Caco-2 (cell line): Measurements from ENCODE around the gene FAM193A. TPM values are rescaled to one million over a fixed set of nuclear protein-coding genes. Genes with fewer than 3 reads are reported as not detected.
"Not testable (repeated sequence)": the region's sequence is repeated elsewhere in the genome, so short reads cannot be mapped to it uniquely, and the experiment has no call there.

ENCODE experiments used
- BruUV-seq: library from RNA; stranded (reverse); fragments of 400-500 nt; replicated peaks from 2 replicates; lab custom pipeline; 2021; lab: Mats Ljungman, UMichigan
- CTCF ChIA-PET: fragments of 300-600 bp; sonication (Branson Sonifier 250); formaldehyde crosslinking; loops from one replicate; lab custom pipeline; 2022; ENCODE audit warnings: antibody characterized with exemption; lab: Charles Lee
- POLR2A ChIA-PET: fragments of 300-600 bp; sonication (Branson Sonifier 250); formaldehyde crosslinking; loops from one replicate; lab custom pipeline; 2022; ENCODE audit warnings: antibody characterized with exemption; lab: Charles Lee
- DNase-seq, 2 experiments: peaks; one replicate each; pipeline versions ENCODE4 v3.0.0 to v3.0.0-alpha.2; 2020 to 2022
- H3K27me3 ChIP-seq: replicated peaks from 2 replicates; pipeline ENCODE4 v1.6.0; 2011; ENCODE audit warnings: low read length; ENCODE audit not compliant: control insufficient read depth, insufficient read depth
- H3K36me3 ChIP-seq: 2 replicates; pipeline ENCODE4 v1.5.1; 2011; ENCODE audit warnings: low read length; ENCODE audit not compliant: control insufficient read depth, insufficient read depth
- H3K4me1 ChIP-seq: fragments of 250-450 bp; sonication (Bioruptor Pico); 2 replicates; pipeline ENCODE4 v1.5.1; 2020; ENCODE audit warnings: mild to moderate bottlenecking
- H3K4me3 ChIP-seq: 2 replicates; pipeline ENCODE4 v1.5.1; 2011; ENCODE audit warnings: low read depth, mild to moderate bottlenecking, control low read depth, low read length
- H3K9me3 ChIP-seq: fragments of 250-450 bp; sonication (Bioruptor Pico); 2 replicates; pipeline ENCODE4 v1.5.1; 2020; ENCODE audit warnings: mild to moderate bottlenecking, moderate library complexity
- H3K27ac Mint-ChIP-seq: one replicate; pipeline ENCODE4 v1.8.0; 2022; ENCODE audit warnings: mixed read lengths; ENCODE audit not compliant: unreplicated experiment
- H3K27me3 Mint-ChIP-seq: one replicate; pipeline ENCODE4 v1.8.0; 2022; ENCODE audit warnings: mixed read lengths; ENCODE audit not compliant: insufficient read depth, unreplicated experiment
- H3K36me3 Mint-ChIP-seq: one replicate; pipeline ENCODE4 v1.8.0; 2022; ENCODE audit warnings: mild to moderate bottlenecking, mixed read lengths; ENCODE audit not compliant: insufficient read depth, unreplicated experiment
- H3K4me1 Mint-ChIP-seq: one replicate; pipeline ENCODE4 v1.8.0; 2022; ENCODE audit warnings: low read depth, mixed read lengths; ENCODE audit not compliant: unreplicated experiment
- H3K4me3 Mint-ChIP-seq: one replicate; pipeline ENCODE4 v1.8.0; 2022; ENCODE audit warnings: mild to moderate bottlenecking, moderate library complexity, mixed read lengths; ENCODE audit not compliant: unreplicated experiment
- H3K9me3 Mint-ChIP-seq: one replicate; pipeline ENCODE4 v1.8.0; 2022; ENCODE audit warnings: mixed read lengths; ENCODE audit not compliant: unreplicated experiment
- intact Hi-C: fragments of 100-400 bp; cut with micrococcal nuclease; formaldehyde crosslinking; loops from one replicate; pipeline ENCODE4 v1.10.0; 2022; ENCODE audit not compliant: unreplicated experiment
- total RNA-seq: library from RNA; stranded (reverse); gene quantifications from 2 replicates; pipeline ENCODE4 v1.2.3, GENCODE V29; 2022
- TF ChIP-seq, protein P1 (sequence below), 2 experiments: fragments of 200-600 bp in 1 of 2; IDR thresholded peaks; 1 replicate in 1 of 2; 2 replicates in 1 of 2; pipeline versions ENCODE4 v1.5.1 to v1.8.0; 2011 to 2022; ENCODE audit warnings: antibody characterized with exemption in 1 of 2, control low read depth in 1 of 2, inconsistent platforms in 1 of 2, low read depth in 1 of 2, low read length in 1 of 2, mild to moderate bottlenecking in 1 of 2, moderate library complexity in 1 of 2; ENCODE audit not compliant: insufficient read depth in 1 of 2, severe bottlenecking in 1 of 2, unreplicated experiment in 1 of 2

Gene FAM193A
- total RNA-seq, 1 experiment from 2014 or later = 28.7 TPM

DNA sequence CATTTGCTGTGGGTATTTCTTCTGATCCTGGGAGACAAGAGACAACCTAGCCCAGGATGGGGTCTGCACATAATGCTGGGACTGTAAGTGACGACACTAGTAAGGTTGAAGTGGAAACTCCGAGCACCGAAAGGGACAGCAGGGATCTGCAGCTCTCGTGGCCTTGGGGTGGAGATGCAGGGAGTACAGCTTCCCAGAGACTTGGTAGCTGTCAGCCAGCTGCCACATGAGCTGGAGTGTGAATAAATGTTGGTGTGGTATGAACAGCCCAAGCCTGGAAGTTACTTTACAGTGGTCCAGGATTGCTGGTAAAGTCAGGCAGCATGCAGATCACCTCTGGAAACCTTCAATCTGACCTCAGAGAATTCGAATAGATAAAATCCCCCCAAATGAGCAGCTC lies 97.6 kb downstream of the FAM193A start:
- H3K4me1 ChIP-seq = no peaks in the 10 kb centered on the region
- H3K27me3 Mint-ChIP-seq = no peaks in the 10 kb centered on the region
- intact Hi-C loops = no loop called here
- H3K27me3 ChIP-seq = no peaks in the 10 kb centered on the region
- H3K36me3 ChIP-seq = peaks cover 5% of the 10 kb centered on the region
- no peak overlapping the region for H3K4me3 ChIP-seq
- H3K36me3 Mint-ChIP-seq = peaks cover 47% of the 10 kb centered on the region
- no peak for DNase-seq
- no peaks in the 10 kb centered on the region for H3K4me1 Mint-ChIP-seq
- BruUV-seq = no TSS peak
- H3K9me3 ChIP-seq = no peaks in the 10 kb centered on the region
- TF ChIP-seq, protein P1, sequence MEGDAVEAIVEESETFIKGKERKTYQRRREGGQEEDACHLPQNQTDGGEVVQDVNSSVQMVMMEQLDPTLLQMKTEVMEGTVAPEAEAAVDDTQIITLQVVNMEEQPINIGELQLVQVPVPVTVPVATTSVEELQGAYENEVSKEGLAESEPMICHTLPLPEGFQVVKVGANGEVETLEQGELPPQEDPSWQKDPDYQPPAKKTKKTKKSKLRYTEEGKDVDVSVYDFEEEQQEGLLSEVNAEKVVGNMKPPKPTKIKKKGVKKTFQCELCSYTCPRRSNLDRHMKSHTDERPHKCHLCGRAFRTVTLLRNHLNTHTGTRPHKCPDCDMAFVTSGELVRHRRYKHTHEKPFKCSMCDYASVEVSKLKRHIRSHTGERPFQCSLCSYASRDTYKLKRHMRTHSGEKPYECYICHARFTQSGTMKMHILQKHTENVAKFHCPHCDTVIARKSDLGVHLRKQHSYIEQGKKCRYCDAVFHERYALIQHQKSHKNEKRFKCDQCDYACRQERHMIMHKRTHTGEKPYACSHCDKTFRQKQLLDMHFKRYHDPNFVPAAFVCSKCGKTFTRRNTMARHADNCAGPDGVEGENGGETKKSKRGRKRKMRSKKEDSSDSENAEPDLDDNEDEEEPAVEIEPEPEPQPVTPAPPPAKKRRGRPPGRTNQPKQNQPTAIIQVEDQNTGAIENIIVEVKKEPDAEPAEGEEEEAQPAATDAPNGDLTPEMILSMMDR (IDR thresholded peaks at IDR 0.05; ENCODE audit: insufficient read depth in 1 of 2, low read depth in 1 of 2, low read length in 1 of 2, severe bottlenecking in 1 of 2, unreplicated experiment in 1 of 2) = no peak
- ChIA-PET POLR2A (no interaction called here), CTCF (no interaction called here)
- no peak overlapping the region for H3K27ac Mint-ChIP-seq
- no peaks in the 10 kb centered on the region for H3K9me3 Mint-ChIP-seq
- no peak overlapping the region for H3K4me3 Mint-ChIP-seq

DNA sequence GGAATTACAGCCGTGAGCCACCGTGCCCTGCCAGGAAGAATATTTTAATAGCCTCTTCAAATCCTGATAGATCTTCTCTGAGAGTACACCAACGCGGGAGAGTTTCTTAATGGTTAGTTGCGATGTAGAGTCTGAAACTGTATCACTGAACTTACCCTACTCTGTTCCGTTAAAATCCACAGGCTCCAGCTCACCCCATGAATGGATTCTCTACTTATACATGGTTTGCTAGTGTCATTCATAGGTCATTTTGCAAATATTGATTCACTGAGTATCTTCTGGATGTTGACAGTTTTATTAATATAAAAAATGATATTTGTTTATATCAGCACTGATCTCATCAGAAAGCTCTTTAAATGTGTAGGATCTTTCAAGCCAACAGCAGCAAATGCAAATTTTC lies 99.9 kb downstream of the FAM193A start:
- Mint-ChIP-seq H3K36me3 (peaks cover 45% of the 10 kb centered on the region), H3K4me3 (no peak overlapping the region), H3K27me3 (no peaks in the 10 kb centered on the region), H3K4me1 (no peaks in the 10 kb centered on the region), H3K9me3 (no peaks in the 10 kb centered on the region), H3K27ac (no peak overlapping the region)
- ChIA-PET CTCF (no interaction called here), POLR2A (no interaction called here)
- Histone ChIP-seq H3K4me1 (no peaks in the 10 kb centered on the region), H3K36me3 (peaks cover 5% of the 10 kb centered on the region), H3K27me3 (no peaks in the 10 kb centered on the region), H3K9me3 (no peaks in the 10 kb centered on the region), H3K4me3 (no peak overlapping the region)
- no TSS peak for BruUV-seq
- intact Hi-C loops = no loop called here
- DNase-seq = no peak
- TF ChIP-seq, protein P1 (IDR thresholded peaks at IDR 0.05; ENCODE audit: insufficient read depth in 1 of 2, low read depth in 1 of 2, low read length in 1 of 2, severe bottlenecking in 1 of 2, unreplicated experiment in 1 of 2) = no peak

DNA sequence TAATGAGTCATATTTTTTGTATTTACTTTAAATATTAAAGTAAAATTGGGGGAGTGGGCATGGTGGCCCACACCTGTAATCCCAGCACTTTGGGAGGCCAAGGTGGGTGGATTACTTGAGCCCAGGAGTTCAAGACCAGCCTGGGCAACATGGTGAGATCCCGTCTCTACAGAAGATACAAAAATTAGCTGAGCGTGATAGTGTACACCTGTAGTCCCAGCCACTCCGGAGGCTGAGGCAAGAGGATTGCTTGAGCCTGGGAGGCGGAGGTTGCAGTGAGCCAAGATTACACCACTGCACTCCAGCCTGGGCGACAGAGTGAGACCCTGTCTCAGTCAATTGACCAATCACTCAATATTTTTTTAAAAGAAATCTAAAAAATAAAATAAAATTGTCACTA lies 100.5 kb downstream of the FAM193A start:
- H3K4me1 ChIP-seq, H3K4me1 Mint-ChIP-seq, H3K27me3 ChIP-seq, DNase-seq, H3K9me3 ChIP-seq, H3K9me3 Mint-ChIP-seq, BruUV-seq, H3K27me3 Mint-ChIP-seq, H3K4me3 ChIP-seq, H3K36me3 ChIP-seq, CTCF ChIA-PET, H3K27ac Mint-ChIP-seq, POLR2A ChIA-PET, intact Hi-C loops, H3K4me3 Mint-ChIP-seq: not testable (repeated sequence)
- H3K36me3 Mint-ChIP-seq = peaks cover 48% of the 10 kb centered on the region
